Measurements from ENCODE around the gene LDB1. TPM values are rescaled to one million over a fixed set of nuclear protein-coding genes. Genes with fewer than 3 reads are reported as not detected.

Gene LDB1
- total RNA-seq, 3 donors from 2014 or later, result 32.3 to 92.2 (median 37.2) TPM

GRCh38 chr10:102133373-102134195 is 13.4 kb upstream of the LDB1 start:
- Histone ChIP-seq H3K4me1 (ENCODE audit: low read depth) (peaks cover 15% of the 10 kb centered on the region), H3K4me3 (peak overlapping the region; percentile 96), H3K9me3 (no peaks in the 10 kb centered on the region), H3K36me3 (ENCODE audit: low read depth) (no peaks in the 10 kb centered on the region)
- intact Hi-C loops (cut with DNase I, micrococcal nuclease), result no loop called here
- ATAC-seq (peak; percentile 61), DNase-seq (peak; percentile 73 to 84 (median 78))
- no peak for TF ChIP-seq CTCF (IDR thresholded peaks at IDR 0.05)

- Histone ChIP-seq H3K4me3 (peak within 1 kb of the TSS; percentile 96), H3K9me3 (no peaks in the 10 kb centered on the region), H3K4me1 (ENCODE audit: low read depth) (peaks cover 15% of the 10 kb centered on the region), H3K36me3 (ENCODE audit: low read depth) (no peaks in the 10 kb centered on the region)
- intact Hi-C loops (cut with DNase I, micrococcal nuclease), result no loop called here
- TF ChIP-seq CTCF (IDR thresholded peaks at IDR 0.05), result peak; percentile 70
- peak; percentile 95 for ATAC-seq
- peak; percentile 97 to 99 (median 99) for DNase-seq
These were observed 12.6 kb upstream of the LDB1 start, which contains the start of gene PPRC1 for GRCh38 chr10:102132563-102133372. Gene PPRC1, plus strand, starts transcription at chr10:102133040. Its CDS starts 29 bp downstream, at chr10:102133069.

- H3K36me3 ChIP-seq (ENCODE audit: low read depth), result no peaks in the 10 kb centered on the region
- intact Hi-C loops (cut with DNase I, micrococcal nuclease), result no loop called here
- peaks cover 15% of the 10 kb centered on the region for H3K4me1 ChIP-seq (ENCODE audit: low read depth)
- no peak overlapping the region for H3K4me3 ChIP-seq
- no peaks in the 10 kb centered on the region for H3K9me3 ChIP-seq
- no peak for DNase-seq
- no peak for TF ChIP-seq CTCF (IDR thresholded peaks at IDR 0.05)
- ATAC-seq, result no peak
These were observed 12.0 kb upstream of the LDB1 start for GRCh38 chr10:102132193-102132562.

GRCh38 chr10:102131286-102132170 is 11.4 kb upstream of the LDB1 start:
- intact Hi-C loops (cut with DNase I, micrococcal nuclease), result no loop called here
- no peak for ATAC-seq

More at GRCh38 chr10:102131286-102132170, 11.4 kb upstream of the LDB1 start:
- Histone ChIP-seq H3K4me3 (no peak overlapping the region), H3K36me3 (ENCODE audit: low read depth) (no peaks in the 10 kb centered on the region), H3K9me3 (no peaks in the 10 kb centered on the region), H3K4me1 (ENCODE audit: low read depth) (peaks cover 15% of the 10 kb centered on the region)
- TF ChIP-seq CTCF (IDR thresholded peaks at IDR 0.05), result no peak
- no peak for DNase-seq

Data from mucosa of descending colon (tissue), 3 donors.